NB4 (cell line): ENCODE results near the gene RAD9B.

Experiments used
- DNase-seq: peaks from one replicate; pipeline ENCODE4 v3.0.0; 2010; ENCODE audit warnings: low read depth
- H3K4me3 ChIP-seq: one replicate; pipeline ENCODE4 v1.5.1; 2011; ENCODE audit warnings: mild to moderate bottlenecking, low read depth, low read length, moderate library complexity
- CTCF ChIP-seq: IDR thresholded peaks from one replicate; pipeline ENCODE4 v1.5.1; 2012; ENCODE audit warnings: low read depth, low read length
- MAX ChIP-seq: IDR thresholded peaks from 2 replicates; pipeline ENCODE4 v1.6.1; 2011; ENCODE audit warnings: low read depth, low read length
- MYC ChIP-seq: IDR thresholded peaks from 2 replicates; pipeline ENCODE4 v1.6.1; 2011; ENCODE audit warnings: low read depth, low read length
- POLR2A ChIP-seq: IDR thresholded peaks from 2 replicates; pipeline ENCODE4 v1.6.1; 2011; ENCODE audit warnings: mild to moderate bottlenecking; ENCODE audit not compliant: insufficient read length; ENCODE audit errors: extremely low read depth

Gene RAD9B

GRCh38 chr12:110533607-110534006, 31.5 kb downstream of the RAD9B start:
- DNase-seq = no peak
- TF ChIP-seq MAX (no peak), POLR2A (no peak), CTCF (no peak), MYC (no peak)
- no peak overlapping the region for H3K4me3 ChIP-seq

GRCh38 chr12:110534811-110535210, 32.7 kb downstream of the RAD9B start:
- TF ChIP-seq MAX (no peak), POLR2A (no peak), MYC (no peak), CTCF (no peak)
- no peak overlapping the region for H3K4me3 ChIP-seq

GRCh38 chr12:110536834-110537604, 34.9 kb downstream of the RAD9B start:
- DNase-seq = no peak
- TF ChIP-seq MAX (no peak), POLR2A (no peak), CTCF (no peak), MYC (no peak)
- no peak overlapping the region for H3K4me3 ChIP-seq

More at GRCh38 chr12:110534811-110535210, 32.7 kb downstream of the RAD9B start:
- DNase-seq = no peak

DNA sequence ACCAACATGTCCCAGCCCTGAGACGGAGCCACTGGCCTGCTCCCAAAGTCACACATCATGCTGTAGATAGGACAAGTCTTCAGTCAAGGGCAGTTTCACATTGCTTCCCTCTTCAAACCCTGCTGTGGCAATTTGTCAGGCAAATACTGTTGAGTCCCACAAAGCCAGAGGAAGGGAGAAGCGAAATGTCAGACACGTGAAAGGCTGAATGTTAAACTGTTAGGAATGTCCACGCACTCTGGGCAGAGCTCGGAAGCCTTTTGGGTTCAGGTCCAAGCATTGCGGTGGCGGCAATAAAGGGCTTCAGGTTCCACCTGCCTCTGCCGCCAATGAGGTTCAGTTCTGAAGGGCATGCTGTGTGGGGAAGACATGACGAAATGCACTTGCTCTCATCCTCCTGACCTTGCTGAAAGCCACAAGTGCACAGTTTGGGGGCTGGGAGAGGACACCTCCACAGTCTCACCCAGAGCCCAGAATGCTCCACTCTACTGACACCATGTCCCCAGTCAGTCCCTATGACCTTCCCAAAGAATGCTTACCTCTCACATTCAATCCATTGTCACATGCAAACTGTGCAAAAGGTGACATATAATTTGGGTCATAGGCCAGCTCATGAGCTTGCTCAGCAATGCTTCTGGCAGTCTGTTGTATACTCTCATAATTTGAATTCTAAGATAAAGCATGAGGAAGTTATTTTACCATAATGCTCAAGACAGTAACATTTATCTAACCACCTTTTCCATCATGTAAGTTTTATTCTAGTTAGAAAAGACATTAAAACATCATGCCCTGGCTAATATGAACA, 35.7 kb downstream of the RAD9B start:
- TF ChIP-seq MYC (no peak), MAX (no peak), POLR2A (no peak)
- DNase-seq = peak; percentile 25
- H3K4me3 ChIP-seq = no peak overlapping the region

- no peak for DNase-seq
- no peak for TF ChIP-seq MAX
- no peak overlapping the region for H3K4me3 ChIP-seq
Observed at GRCh38 chr12:110538869-110539622, 36.9 kb downstream of the RAD9B start.

DNA sequence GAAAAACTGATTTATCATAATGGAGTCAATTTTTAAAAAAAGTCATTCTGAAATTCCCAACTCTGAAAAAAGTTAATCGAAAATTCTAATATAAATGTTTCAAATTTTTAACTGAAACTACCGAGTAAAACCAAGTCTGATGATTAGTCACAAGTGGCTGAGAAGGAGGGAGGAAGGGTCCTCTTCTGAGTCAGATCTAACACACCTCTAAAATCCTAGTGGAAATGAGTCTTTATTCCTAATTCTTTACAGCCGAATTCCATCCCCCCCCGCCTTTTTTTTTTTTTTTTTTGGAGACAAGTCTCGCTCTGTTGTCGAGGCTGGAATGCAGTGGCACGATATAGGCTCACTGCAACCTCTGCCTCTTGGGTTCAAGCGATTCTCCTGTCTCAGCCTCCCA, 37.9 kb downstream of the RAD9B start:
- no peak for DNase-seq
- no peak for TF ChIP-seq MAX
- no peak for TF ChIP-seq MYC
- TF ChIP-seq POLR2A = no peak
- TF ChIP-seq CTCF = no peak
- H3K4me3 ChIP-seq = no peak overlapping the region
